WI38 (cell line): ENCODE measurements around the gene HTRA3.

Source experiments
- H3K4me3 ChIP-seq: 2 replicates; pipeline ENCODE4 v1.5.1; 2011; ENCODE audit warnings: low read depth, mild to moderate bottlenecking, control low read depth, low read length
- CTCF ChIP-seq: IDR thresholded peaks from 2 replicates; pipeline ENCODE4 v1.5.1; 2012; ENCODE audit warnings: low read depth, mild to moderate bottlenecking, control low read depth, low read length

Gene HTRA3

GRCh38 chr4:8319061-8319460 lies 49.5 kb downstream of the HTRA3 start:
- no peak for TF ChIP-seq CTCF
- H3K4me3 ChIP-seq: no peak overlapping the region

GRCh38 chr4:8319731-8320385 lies 50.3 kb downstream of the HTRA3 start:
- no peak overlapping the region for H3K4me3 ChIP-seq
- TF ChIP-seq CTCF: no peak

GRCh38 chr4:8320386-8320750 lies 50.8 kb downstream of the HTRA3 start:
- TF ChIP-seq CTCF: no peak
- no peak overlapping the region for H3K4me3 ChIP-seq

- no peak overlapping the region for H3K4me3 ChIP-seq
- no peak for TF ChIP-seq CTCF
These were observed 51.7 kb downstream of the HTRA3 start for GRCh38 chr4:8321220-8321619.

- TF ChIP-seq CTCF: no peak
- no peak overlapping the region for H3K4me3 ChIP-seq
These were observed 52.2 kb downstream of the HTRA3 start for GRCh38 chr4:8321771-8322170.

GRCh38 chr4:8322794-8323704 lies 53.5 kb downstream of the HTRA3 start:
- TF ChIP-seq CTCF: no peak
- H3K4me3 ChIP-seq: no peak overlapping the region

- no peak overlapping the region for H3K4me3 ChIP-seq
- no peak for TF ChIP-seq CTCF
These were observed 54.5 kb downstream of the HTRA3 start for GRCh38 chr4:8323947-8324555.
